ENCODE results near the gene ARHGAP31.

- TF ChIP-seq ZNF555 (tag by site-specific recombination; conservative IDR thresholded peaks at IDR 0.05) (no peak), PRDM4 (tag by site-specific recombination; IDR thresholded peaks at IDR 0.05) (no peak), ZBTB26 (tag by site-specific recombination; optimal IDR thresholded peaks at IDR 0.05) (no peak), ZNF274 (IDR thresholded peaks at IDR 0.05; ENCODE audit: low read length) (no peak), ZNF274 (tag by site-specific recombination; IDR thresholded peaks at IDR 0.05; ENCODE audit: borderline replicate concordance) (no peak), CTCF (tag by site-specific recombination; IDR thresholded peaks at IDR 0.05) (no peak), ZNF416 (tag by site-specific recombination; IDR thresholded peaks at IDR 0.05) (no peak)
Observed at GRCh38 chr3:119289404-119289770, 4.8 kb upstream of the ARHGAP31 start.
